HepG2 (cell line): ENCODE measurements around the gene PGC. TPM values are rescaled to one million over a fixed set of nuclear protein-coding genes. Genes with fewer than 3 reads are reported as not detected.

Source experiments
- ATAD3A ChIP-seq: sonication (generic); formaldehyde crosslinking; IDR thresholded peaks from 2 replicates; pipeline ENCODE4 v1.4.0; 2020; ENCODE audit warnings: missing genetic modification reagents
- DPF2 ChIP-seq: sonication (generic); formaldehyde crosslinking; IDR thresholded peaks from 2 replicates; pipeline ENCODE4 v1.4.0; 2020; ENCODE audit warnings: mild to moderate bottlenecking, low read depth, missing genetic modification reagents, borderline replicate concordance
- ELF3 ChIP-seq: IDR thresholded peaks from 2 replicates; pipeline ENCODE4 v1.6.1; 2016; ENCODE audit warnings: missing genetic modification reagents, missing compliant biosample characterization
- FOXA3 ChIP-seq: IDR thresholded peaks from 2 replicates; pipeline ENCODE4 v1.6.1; 2016; ENCODE audit warnings: missing genetic modification reagents, missing compliant biosample characterization
- GATAD1 ChIP-seq: IDR thresholded peaks from 2 replicates; pipeline ENCODE4 v1.6.1; 2016; ENCODE audit warnings: missing genetic modification reagents, missing compliant biosample characterization
- KMT2A ChIP-seq: sonication (generic); formaldehyde crosslinking; IDR thresholded peaks from 2 replicates; pipeline ENCODE4 v1.4.0; 2020; ENCODE audit warnings: missing genetic modification reagents
- MEIS2 ChIP-seq: sonication (generic); formaldehyde crosslinking; IDR thresholded peaks from 2 replicates; pipeline ENCODE4 v1.9.0; 2021; ENCODE audit warnings: mild to moderate bottlenecking, missing genetic modification reagents
- NCOA5 ChIP-seq: sonication (generic); formaldehyde crosslinking; IDR thresholded peaks from 2 replicates; pipeline ENCODE4 v1.4.0; 2020; ENCODE audit warnings: missing genetic modification reagents
- RCOR2 ChIP-seq: IDR thresholded peaks from 2 replicates; pipeline ENCODE4 v1.6.1; 2016; ENCODE audit warnings: missing biosample characterization, missing genetic modification reagents
- RXRA ChIP-seq: sonication (generic); formaldehyde crosslinking; IDR thresholded peaks from 2 replicates; pipeline ENCODE4 v1.5.1; 2020; ENCODE audit warnings: missing genetic modification reagents
- SAP130 ChIP-seq: IDR thresholded peaks from 2 replicates; pipeline ENCODE4 v1.6.1; 2016; ENCODE audit warnings: low read depth
- TBX3 ChIP-seq: fragments of 450-650 bp; IDR thresholded peaks from 2 replicates; pipeline ENCODE4 v1.6.1; 2017; ENCODE audit warnings: antibody characterized with exemption, mild to moderate bottlenecking, inconsistent platforms, borderline replicate concordance
- TCF12 ChIP-seq, 2 experiments: fragments of 450-650 bp in 1 of 2; sonication (generic) in 1 of 2; formaldehyde crosslinking in 1 of 2; IDR thresholded peaks; 2 replicates each; pipeline versions ENCODE4 v1.6.1 to v1.8.0; 2017 to 2022; ENCODE audit warnings: antibody characterized with exemption in 1 of 2, mild to moderate bottlenecking in 1 of 2, missing genetic modification reagents in 1 of 2, moderate library complexity in 1 of 2
- ZBTB21 ChIP-seq: sonication (generic); formaldehyde crosslinking; IDR thresholded peaks from 2 replicates; pipeline ENCODE4 v1.4.0; 2020; ENCODE audit warnings: missing genetic modification reagents
- ZBTB7A ChIP-seq: sonication (generic); formaldehyde crosslinking; IDR thresholded peaks from 2 replicates; pipeline ENCODE4 v1.8.0; 2022; ENCODE audit warnings: mild to moderate bottlenecking, missing genetic modification reagents
- ZNF274 ChIP-seq: sonication (generic); formaldehyde crosslinking; IDR thresholded peaks from 2 replicates; pipeline ENCODE4 v1.5.1; 2020; ENCODE audit warnings: mild to moderate bottlenecking, missing genetic modification reagents
- ZNF33B ChIP-seq: sonication (generic); formaldehyde crosslinking; IDR thresholded peaks from 2 replicates; pipeline ENCODE4 v1.5.1; 2020; ENCODE audit warnings: mild to moderate bottlenecking, missing genetic modification reagents
- ZNF883 ChIP-seq: sonication (generic); formaldehyde crosslinking; IDR thresholded peaks from 2 replicates; pipeline ENCODE4 v1.5.1; 2020; ENCODE audit warnings: mild to moderate bottlenecking, missing genetic modification reagents; ENCODE audit errors: not compliant biosample characterization
- ZSCAN12 ChIP-seq: sonication (generic); formaldehyde crosslinking; IDR thresholded peaks from 2 replicates; pipeline ENCODE4 v1.9.0; 2021; ENCODE audit warnings: mild to moderate bottlenecking, missing genetic modification reagents
- polyA plus RNA-seq, 8 experiments: library from polyadenylated mRNA; depleted of rRNA in 3 of 8; stranded (reverse) in 7 of 8; unstranded in 1 of 8; fragments of >200 nt; fragmentation: Illumina TruSeq in 4 of 8; extraction: Trizol in 4 of 8; gene quantifications; 2 replicates each; pipeline versions ENCODE4 v1.2.1 to v1.2.3, GENCODE V29; 2011 to 2016; ENCODE audit warnings: low read depth in 4 of 8, missing spikeins in 1 of 8, mixed read lengths in 1 of 8; ENCODE audit not compliant: insufficient read depth in 1 of 8
- total RNA-seq, 5 experiments: library from RNA; depleted of rRNA; stranded (reverse); fragments of >200 nt; fragmentation: Illumina TruSeq; extraction: Trizol; gene quantifications; 2 replicates each; pipeline ENCODE4 v1.2.3, GENCODE V29; 2016; ENCODE audit warnings: low read depth in 1 of 5
- TF ChIP-seq, protein P1 (sequence below): IDR thresholded peaks from 2 replicates; pipeline ENCODE4 v1.6.1; 2016
- TF ChIP-seq, protein P2 (sequence below): sonication (generic); formaldehyde crosslinking; IDR thresholded peaks from 2 replicates; pipeline ENCODE4 v1.4.0; 2020; ENCODE audit warnings: mild to moderate bottlenecking, low read depth, missing genetic modification reagents
- TF ChIP-seq, protein P3 (sequence below): sonication (generic); formaldehyde crosslinking; IDR thresholded peaks from 2 replicates; pipeline ENCODE4 v1.8.1; 2023; ENCODE audit warnings: mild to moderate bottlenecking, inconsistent platforms, moderate library complexity, missing genetic modification reagents, borderline replicate concordance
- TF ChIP-seq, protein P4 (sequence below): sonication (generic); formaldehyde crosslinking; IDR thresholded peaks from 2 replicates; pipeline ENCODE4 v1.4.0; 2020; ENCODE audit warnings: missing genetic modification reagents, borderline replicate concordance

PGC gene
- total and polyA plus RNA-seq, 2 of the 13 experiments (the other 11 are each of a cell fraction or from before 2014, with no cell fraction given): 426 to 502 TPM

DNA sequence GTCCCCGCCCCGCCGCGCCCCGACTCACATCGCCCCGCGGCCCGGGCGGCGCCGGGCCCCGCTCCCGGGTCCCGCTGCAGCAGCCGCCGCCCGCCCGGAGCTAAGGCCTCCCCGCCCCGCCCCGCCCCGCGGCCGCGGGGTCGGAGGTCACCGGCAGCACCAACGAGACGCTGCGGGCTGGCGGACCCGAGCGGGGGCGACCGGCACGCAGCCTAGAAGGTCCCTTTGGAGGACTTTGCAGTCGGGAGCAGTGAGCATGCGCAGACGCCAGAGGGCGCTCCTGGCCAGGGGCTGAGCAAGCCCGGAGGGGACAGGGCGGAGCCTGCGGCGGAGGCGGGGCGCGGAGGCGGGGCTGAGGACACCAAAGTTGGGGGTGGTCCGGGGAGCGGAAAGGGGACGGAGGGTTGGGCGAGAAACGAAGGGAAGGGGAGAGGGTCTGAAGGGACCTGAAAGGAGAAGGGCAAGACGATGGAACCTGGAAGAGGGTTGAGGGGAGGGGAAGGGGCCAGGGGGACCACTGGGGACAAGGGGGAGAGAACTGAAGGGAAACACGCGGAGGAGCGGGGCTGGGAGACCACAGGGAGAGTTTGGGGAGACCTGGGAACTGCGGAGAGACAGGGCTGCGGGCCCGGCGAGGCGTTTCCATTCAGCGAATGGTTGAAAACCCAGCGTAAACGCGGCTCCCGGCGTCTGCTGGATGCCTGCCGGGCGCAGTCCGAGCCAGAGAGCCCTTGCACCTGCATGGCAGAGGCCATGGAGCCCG, 32.8 kb upstream of the PGC start, which contains the start of gene FRS3 (continued):
- no peak for TF ChIP-seq TCF12 (IDR thresholded peaks at IDR 0.05)
- no peak for TF ChIP-seq TCF12 (CRISPR knock-in tag; IDR thresholded peaks at IDR 0.05)
- no peak for TF ChIP-seq ZBTB21
- TF ChIP-seq FOXA3 (CRISPR knock-in tag): peak; percentile 80
- TF ChIP-seq, protein P1, sequence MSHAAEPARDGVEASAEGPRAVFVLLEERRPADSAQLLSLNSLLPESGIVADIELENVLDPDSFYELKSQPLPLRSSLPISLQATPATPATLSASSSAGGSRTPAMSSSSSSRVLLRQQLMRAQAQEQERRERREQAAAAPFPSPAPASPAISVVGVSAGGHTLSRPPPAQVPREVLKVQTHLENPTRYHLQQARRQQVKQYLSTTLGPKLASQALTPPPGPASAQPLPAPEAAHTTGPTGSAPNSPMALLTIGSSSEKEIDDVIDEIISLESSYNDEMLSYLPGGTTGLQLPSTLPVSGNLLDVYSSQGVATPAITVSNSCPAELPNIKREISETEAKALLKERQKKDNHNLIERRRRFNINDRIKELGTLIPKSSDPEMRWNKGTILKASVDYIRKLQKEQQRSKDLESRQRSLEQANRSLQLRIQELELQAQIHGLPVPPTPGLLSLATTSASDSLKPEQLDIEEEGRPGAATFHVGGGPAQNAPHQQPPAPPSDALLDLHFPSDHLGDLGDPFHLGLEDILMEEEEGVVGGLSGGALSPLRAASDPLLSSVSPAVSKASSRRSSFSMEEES: peak; percentile 50; the same call in 1 of the 2 replicates
- TF ChIP-seq NCOA5 (CRISPR knock-in tag): no peak
- TF ChIP-seq ZBTB7A (CRISPR knock-in tag): peak; percentile 78; the same call in 1 of the 2 replicates
- TF ChIP-seq SAP130: peak; percentile 93
- peak; percentile 53; the same call in 1 of the 2 replicates for TF ChIP-seq RCOR2 (CRISPR knock-in tag)
- peak; percentile 47; the same call in 1 of the 2 replicates for TF ChIP-seq ZNF33B
- TF ChIP-seq, protein P2, sequence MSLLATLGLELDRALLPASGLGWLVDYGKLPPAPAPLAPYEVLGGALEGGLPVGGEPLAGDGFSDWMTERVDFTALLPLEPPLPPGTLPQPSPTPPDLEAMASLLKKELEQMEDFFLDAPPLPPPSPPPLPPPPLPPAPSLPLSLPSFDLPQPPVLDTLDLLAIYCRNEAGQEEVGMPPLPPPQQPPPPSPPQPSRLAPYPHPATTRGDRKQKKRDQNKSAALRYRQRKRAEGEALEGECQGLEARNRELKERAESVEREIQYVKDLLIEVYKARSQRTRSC (CRISPR knock-in tag): 0 out of 2 replicates have a peak, but pooled peaks have one; percentile 35
- peak; percentile 77 for TF ChIP-seq ELF3 (CRISPR knock-in tag)
- TF ChIP-seq ZNF274 (CRISPR knock-in tag): peak; percentile 93
- TF ChIP-seq, protein P3, sequence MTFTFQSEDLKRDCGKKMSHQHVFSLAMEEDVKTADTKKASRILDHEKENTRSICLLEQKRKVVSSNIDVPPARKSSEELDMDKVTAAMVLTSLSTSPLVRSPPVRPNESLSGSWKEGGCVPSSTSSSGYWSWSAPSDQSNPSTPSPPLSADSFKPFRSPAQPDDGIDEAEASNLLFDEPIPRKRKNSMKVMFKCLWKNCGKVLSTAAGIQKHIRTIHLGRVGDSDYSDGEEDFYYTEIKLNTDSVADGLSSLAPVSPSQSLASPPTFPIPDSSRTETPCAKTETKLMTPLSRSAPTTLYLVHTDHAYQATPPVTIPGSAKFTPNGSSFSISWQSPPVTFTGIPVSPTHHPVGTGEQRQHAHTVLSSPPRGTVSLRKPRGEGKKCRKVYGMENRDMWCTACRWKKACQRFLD (CRISPR knock-in tag): peak; percentile 79
- no peak for TF ChIP-seq ATAD3A (CRISPR knock-in tag)
- TF ChIP-seq ZNF883 (CRISPR knock-in tag): peak; percentile 57
- TF ChIP-seq, protein P4, sequence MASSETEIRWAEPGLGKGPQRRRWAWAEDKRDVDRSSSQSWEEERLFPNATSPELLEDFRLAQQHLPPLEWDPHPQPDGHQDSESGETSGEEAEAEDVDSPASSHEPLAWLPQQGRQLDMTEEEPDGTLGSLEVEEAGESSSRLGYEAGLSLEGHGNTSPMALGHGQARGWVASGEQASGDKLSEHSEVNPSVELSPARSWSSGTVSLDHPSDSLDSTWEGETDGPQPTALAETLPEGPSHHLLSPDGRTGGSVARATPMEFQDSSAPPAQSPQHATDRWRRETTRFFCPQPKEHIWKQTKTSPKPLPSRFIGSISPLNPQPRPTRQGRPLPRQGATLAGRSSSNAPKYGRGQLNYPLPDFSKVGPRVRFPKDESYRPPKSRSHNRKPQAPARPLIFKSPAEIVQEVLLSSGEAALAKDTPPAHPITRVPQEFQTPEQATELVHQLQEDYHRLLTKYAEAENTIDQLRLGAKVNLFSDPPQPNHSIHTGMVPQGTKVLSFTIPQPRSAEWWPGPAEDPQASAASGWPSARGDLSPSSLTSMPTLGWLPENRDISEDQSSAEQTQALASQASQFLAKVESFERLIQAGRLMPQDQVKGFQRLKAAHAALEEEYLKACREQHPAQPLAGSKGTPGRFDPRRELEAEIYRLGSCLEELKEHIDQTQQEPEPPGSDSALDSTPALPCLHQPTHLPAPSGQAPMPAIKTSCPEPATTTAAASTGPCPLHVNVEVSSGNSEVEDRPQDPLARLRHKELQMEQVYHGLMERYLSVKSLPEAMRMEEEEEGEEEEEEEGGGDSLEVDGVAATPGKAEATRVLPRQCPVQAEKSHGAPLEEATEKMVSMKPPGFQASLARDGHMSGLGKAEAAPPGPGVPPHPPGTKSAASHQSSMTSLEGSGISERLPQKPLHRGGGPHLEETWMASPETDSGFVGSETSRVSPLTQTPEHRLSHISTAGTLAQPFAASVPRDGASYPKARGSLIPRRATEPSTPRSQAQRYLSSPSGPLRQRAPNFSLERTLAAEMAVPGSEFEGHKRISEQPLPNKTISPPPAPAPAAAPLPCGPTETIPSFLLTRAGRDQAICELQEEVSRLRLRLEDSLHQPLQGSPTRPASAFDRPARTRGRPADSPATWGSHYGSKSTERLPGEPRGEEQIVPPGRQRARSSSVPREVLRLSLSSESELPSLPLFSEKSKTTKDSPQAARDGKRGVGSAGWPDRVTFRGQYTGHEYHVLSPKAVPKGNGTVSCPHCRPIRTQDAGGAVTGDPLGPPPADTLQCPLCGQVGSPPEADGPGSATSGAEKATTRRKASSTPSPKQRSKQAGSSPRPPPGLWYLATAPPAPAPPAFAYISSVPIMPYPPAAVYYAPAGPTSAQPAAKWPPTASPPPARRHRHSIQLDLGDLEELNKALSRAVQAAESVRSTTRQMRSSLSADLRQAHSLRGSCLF (CRISPR knock-in tag): no peak
- peak; percentile 95 for TF ChIP-seq GATAD1 (CRISPR knock-in tag)
- no peak for TF ChIP-seq ZSCAN12 (CRISPR knock-in tag)
- TF ChIP-seq TBX3: no peak
- peak; percentile 84 for TF ChIP-seq RXRA (CRISPR knock-in tag)
- TF ChIP-seq KMT2A (CRISPR knock-in tag): no peak; the same call in none of the 2 replicates
- no peak for TF ChIP-seq MEIS2 (CRISPR knock-in tag)
- TF ChIP-seq DPF2 (CRISPR knock-in tag): no peak
